GM12878 (cell line): Measurements from ENCODE around the gene SLC9A7. TPM values are rescaled to one million over a fixed set of nuclear protein-coding genes. Genes with fewer than 3 reads are reported as not detected.

ENCODE experiments used
- ATAC-seq: fragments of 200-7000 bp; cut with Tn5 transposase; 3 replicates; pipeline ENCODE4 v1.9.1; 2020; ENCODE audit warnings: mild to moderate bottlenecking, moderate library complexity
- BruUV-seq: library from RNA; stranded (reverse); fragments of 400-500 nt; replicated peaks from 2 replicates; lab custom pipeline; 2021; lab: Mats Ljungman, UMichigan
- CTCF ChIA-PET: fragments of 300-600 bp; sonication (Branson Sonifier 250); formaldehyde crosslinking; extraction: SDS; loops from one replicate; lab custom pipeline; 2021; ENCODE audit warnings: inconsistent platforms; lab: Yijun Ruan, JAX
- POLR2A ChIA-PET: fragments of 350-600 bp; formaldehyde crosslinking; extraction: SDS; loops from one replicate; lab custom pipeline; 2021; ENCODE audit warnings: inconsistent platforms; lab: Charles Lee
- RAD21 ChIA-PET: fragments of 300-600 bp; sonication (Branson Sonifier 250); formaldehyde crosslinking; loops from one replicate; lab custom pipeline; 2023; ENCODE audit warnings: antibody characterized with exemption; ENCODE audit not compliant: unreplicated experiment; lab: Charles Lee
- SMC1A ChIA-PET: fragments of 300-600 bp; sonication (Branson Sonifier 250); formaldehyde crosslinking; loops from one replicate; lab custom pipeline; 2023; ENCODE audit not compliant: unreplicated experiment, uncharacterized antibody; lab: Charles Lee
- DNase-seq: peaks from one replicate; pipeline ENCODE4 v3.0.0-alpha.2; 2011; ENCODE audit warnings: low read depth, low spot score
- FAIRE-seq: peaks from 3 replicates; lab custom pipeline; 2011; peaks lifted over from hg19 to GRCh38; lab: Jason Lieb, UNC
- H2AFZ ChIP-seq: 2 replicates; pipeline ENCODE4 v1.6.0; 2011; ENCODE audit warnings: low read depth, low read length, control low read depth; ENCODE audit not compliant: control insufficient read depth
- H3K27ac ChIP-seq: 2 replicates; pipeline ENCODE4 v1.5.1; 2011; ENCODE audit warnings: control low read depth; ENCODE audit not compliant: control insufficient read depth, insufficient read depth
- H3K27me3 ChIP-seq, 2 experiments: replicated peaks in 1 of 2; 2 replicates each; pipeline versions ENCODE4 v1.6.0 to v1.6.1; 2011; ENCODE audit warnings: low read length in 1 of 2; ENCODE audit not compliant: control insufficient read depth in 2 of 2, insufficient read depth in 2 of 2
- H3K36me3 ChIP-seq, 2 experiments: 2 replicates each; pipeline ENCODE4 v1.5.1; 2011; ENCODE audit warnings: low read length in 1 of 2; ENCODE audit not compliant: control insufficient read depth in 2 of 2, insufficient read depth in 2 of 2
- H3K4me1 ChIP-seq: 2 replicates; pipeline ENCODE4 v1.6.1; 2011; ENCODE audit warnings: mild to moderate bottlenecking, low read length, moderate library complexity, mixed read lengths; ENCODE audit not compliant: control insufficient read depth, insufficient read depth
- H3K4me2 ChIP-seq: 2 replicates; pipeline ENCODE4 v1.6.0; 2011; ENCODE audit warnings: control low read depth; ENCODE audit not compliant: control insufficient read depth, insufficient read depth
- H3K4me3 ChIP-seq: fragments of 200-600 bp; sonication (generic); 2 replicates; pipeline ENCODE4 v1.5.1; 2016
- H3K79me2 ChIP-seq: 2 replicates; pipeline ENCODE4 v1.6.0; 2011; ENCODE audit warnings: low read length; ENCODE audit not compliant: control insufficient read depth, insufficient read depth
- H3K9ac ChIP-seq: 2 replicates; pipeline ENCODE4 v1.8.0; 2011; ENCODE audit warnings: low read length, control low read depth, mixed read lengths; ENCODE audit not compliant: control insufficient read depth, insufficient read depth
- H3K9me3 ChIP-seq: replicated peaks from 3 replicates; pipeline ENCODE4 v1.5.1; 2011; ENCODE audit warnings: mild to moderate bottlenecking, low read length; ENCODE audit not compliant: control insufficient read depth, insufficient read depth
- H4K20me1 ChIP-seq: 2 replicates; pipeline ENCODE4 v1.6.0; 2011; ENCODE audit not compliant: control insufficient read depth, insufficient read depth
- EGR1 ChIP-seq, 2 experiments: IDR thresholded peaks; 1 replicate in 1 of 2; 2 replicates in 1 of 2; pipeline ENCODE4 v1.6.1; 2011 to 2012; ENCODE audit warnings: low read depth in 2 of 2, low read length in 2 of 2, borderline replicate concordance in 1 of 2, mild to moderate bottlenecking in 1 of 2, moderate library complexity in 1 of 2
- FOXM1 ChIP-seq: IDR thresholded peaks from 2 replicates; pipeline ENCODE4 v1.6.1; 2012; ENCODE audit warnings: low read depth, mild to moderate bottlenecking, inconsistent platforms, low read length, moderate library complexity
- IKZF1 ChIP-seq: fragments of 450-650 bp; conservative IDR thresholded peaks from 2 replicates; pipeline ENCODE4 v1.6.1; 2017; ENCODE audit warnings: antibody characterized with exemption, mild to moderate bottlenecking
- JUND ChIP-seq: IDR thresholded peaks from 2 replicates; pipeline ENCODE4 v1.6.1; 2012; ENCODE audit warnings: low read depth, mild to moderate bottlenecking, low read length, improper control_type of control experiment, moderate library complexity
- RFX5 ChIP-seq: IDR thresholded peaks from 2 replicates; pipeline ENCODE4 v1.6.1; 2011; ENCODE audit warnings: low read depth, low read length, improper control_type of control experiment
- RUNX3 ChIP-seq: IDR thresholded peaks from 2 replicates; pipeline ENCODE4 v1.6.1; 2012; ENCODE audit warnings: low read length, inconsistent platforms
- TCF12 ChIP-seq: IDR thresholded peaks from 2 replicates; pipeline ENCODE4 v1.6.1; 2011; ENCODE audit warnings: low read depth, mild to moderate bottlenecking, low read length
- ZZZ3 ChIP-seq: IDR thresholded peaks from 2 replicates; pipeline ENCODE4 v1.6.1; 2011; ENCODE audit warnings: low read depth; ENCODE audit not compliant: control insufficient read depth, insufficient read length
- WGBS: methylation state at CpG from one replicate; pipeline ENCODE4 v1.1.6; 2016; ENCODE audit warnings: low lambda C conversion rate; ENCODE audit not compliant: insufficient replicate concordance, insufficient coverage; ENCODE audit errors: missing lambda C conversion rate; 5-methylcytosine and 5-hydroxymethylcytosine counted together
- in situ Hi-C: fragments of 300-500 bp; cut with MboI; formaldehyde crosslinking; loops from 9 replicates; pipeline ENCODE4 v1.14.3; 2018; ENCODE audit warnings: mixed read lengths
- intact Hi-C: fragments of 100-400 bp; cut with micrococcal nuclease; formaldehyde crosslinking; loops from one replicate; pipeline ENCODE4 v1.14.2; 2022; ENCODE audit not compliant: unreplicated experiment
- polyA plus RNA-seq, 11 experiments: library from polyadenylated mRNA; depleted of rRNA in 4 of 11; unstranded in 6 of 11; stranded (reverse) in 5 of 11; fragments of >200 nt; fragmentation: Nextera tagmentation in 4 of 11; fragmentation: Illumina TruSeq in 1 of 11; extraction: Ambion mirVana in 4 of 11; extraction: Trizol in 1 of 11; gene quantifications; 1 replicate in 1 of 11; 2 replicates in 10 of 11; pipeline versions ENCODE4 v1.2.1 to v1.2.3, GENCODE V29; 2011 to 2016; ENCODE audit warnings: inconsistent platforms in 2 of 11, missing spikeins in 2 of 11, low read depth in 1 of 11
- total RNA-seq, 4 experiments: library from RNA; depleted of rRNA in 3 of 4; stranded (reverse); fragments of >200 nt in 3 of 4; fragmentation: Illumina TruSeq in 1 of 4; extraction: Trizol in 1 of 4; gene quantifications; 2 replicates each; pipeline versions ENCODE4 v1.2.1 to v1.2.3, GENCODE V29; 2013 to 2021
- TF ChIP-seq, protein P1 (sequence below): IDR thresholded peaks from 2 replicates; pipeline ENCODE4 v1.6.1; 2011; ENCODE audit warnings: borderline replicate concordance, low read depth, mild to moderate bottlenecking, moderate library complexity, mixed read lengths, low read length; ENCODE audit not compliant: insufficient read depth; ENCODE audit errors: extremely low read length
- TF ChIP-seq, protein P2 (sequence below): fragments of 450-650 bp; IDR thresholded peaks from 2 replicates; pipeline ENCODE4 v1.6.1; 2016; ENCODE audit warnings: mild to moderate bottlenecking, moderate library complexity, borderline replicate concordance
- TF ChIP-seq, protein P3 (sequence below): IDR thresholded peaks from 2 replicates; pipeline ENCODE4 v1.6.1; 2012; ENCODE audit warnings: improper control_type of control experiment, low read depth, low read length; ENCODE audit not compliant: insufficient replicate concordance

The SLC9A7 gene
- total and polyA plus RNA-seq, 10 of the 15 experiments (the other 5 are each of a cell fraction or from before 2014, with no cell fraction given) = 5.0 to 62.8 (median 30.5) TPM

DNA sequence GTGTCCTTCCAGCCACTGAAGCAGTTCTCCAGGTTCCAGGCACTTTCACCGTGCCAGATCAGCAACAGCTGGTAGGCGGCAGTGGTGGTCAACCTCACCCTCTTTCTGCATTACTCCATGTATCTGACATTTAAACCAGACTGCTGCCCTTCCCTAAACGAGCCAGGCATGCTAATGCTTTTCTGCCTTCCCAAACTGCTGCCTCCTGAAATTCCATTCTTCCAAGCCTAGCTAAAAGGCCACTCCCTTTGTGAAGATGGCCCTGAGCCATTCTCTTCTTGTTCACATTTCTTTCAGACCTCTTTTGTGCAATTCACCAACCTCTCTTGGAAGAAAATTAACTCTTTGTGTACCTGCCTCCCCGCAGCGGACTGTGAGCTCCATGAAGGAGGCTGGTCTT, 111.7 kb downstream of the SLC9A7 start:
- H3K9ac ChIP-seq = no peak overlapping the region
- no peak overlapping the region for H3K4me3 ChIP-seq
- no peak for FAIRE-seq
- H3K36me3 ChIP-seq = peaks cover 2 to 9% of the 10 kb centered on the region in 2 experiments; a peak in 2 of 4 replicates
- H3K4me1 ChIP-seq = no peaks in the 10 kb centered on the region
- no peak for DNase-seq
- no peak for ATAC-seq
- H2AFZ ChIP-seq = no peak overlapping the region
- no peak overlapping the region for H3K4me2 ChIP-seq
- H3K9me3 ChIP-seq = no peaks in the 10 kb centered on the region
- ChIA-PET CTCF (interaction anchor here (0.9 to 4.7 kb wide), 5 partner anchors 17 to 149 kb away, joined by 3 to 26 read pairs (median 4); no protein-coding TSS in a partner anchor), SMC1A (interaction anchor here (0.7 to 3.1 kb wide), 8 partner anchors 10 to 147 kb away, joined by 3 to 14 read pairs (median 5); no protein-coding TSS in a partner anchor), RAD21 (interaction anchor here (0.8 to 2.6 kb wide), 5 partner anchors 10 to 149 kb away, joined by 3 to 12 read pairs (median 4); no protein-coding TSS in a partner anchor), POLR2A (no interaction called here)
- no peaks in the 10 kb centered on the region for H3K27me3 ChIP-seq
- no peaks in the 10 kb centered on the region; the same call in 1 of the 2 replicates for H4K20me1 ChIP-seq
- no TSS peak for BruUV-seq
- in situ Hi-C loops = no loop called here
- no peaks in the 10 kb centered on the region for H3K79me2 ChIP-seq
- 78% methylated on average over 5 of the region's 5 CpGs for WGBS
- no peak overlapping the region for H3K27ac ChIP-seq
- intact Hi-C loops = no loop called here
- TF ChIP-seq, protein P1, sequence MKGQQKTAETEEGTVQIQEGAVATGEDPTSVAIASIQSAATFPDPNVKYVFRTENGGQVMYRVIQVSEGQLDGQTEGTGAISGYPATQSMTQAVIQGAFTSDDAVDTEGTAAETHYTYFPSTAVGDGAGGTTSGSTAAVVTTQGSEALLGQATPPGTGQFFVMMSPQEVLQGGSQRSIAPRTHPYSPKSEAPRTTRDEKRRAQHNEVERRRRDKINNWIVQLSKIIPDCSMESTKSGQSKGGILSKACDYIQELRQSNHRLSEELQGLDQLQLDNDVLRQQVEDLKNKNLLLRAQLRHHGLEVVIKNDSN = no peak
- TF ChIP-seq RFX5 = no peak
- TF ChIP-seq RUNX3 = no peak
- TF ChIP-seq, protein P2, sequence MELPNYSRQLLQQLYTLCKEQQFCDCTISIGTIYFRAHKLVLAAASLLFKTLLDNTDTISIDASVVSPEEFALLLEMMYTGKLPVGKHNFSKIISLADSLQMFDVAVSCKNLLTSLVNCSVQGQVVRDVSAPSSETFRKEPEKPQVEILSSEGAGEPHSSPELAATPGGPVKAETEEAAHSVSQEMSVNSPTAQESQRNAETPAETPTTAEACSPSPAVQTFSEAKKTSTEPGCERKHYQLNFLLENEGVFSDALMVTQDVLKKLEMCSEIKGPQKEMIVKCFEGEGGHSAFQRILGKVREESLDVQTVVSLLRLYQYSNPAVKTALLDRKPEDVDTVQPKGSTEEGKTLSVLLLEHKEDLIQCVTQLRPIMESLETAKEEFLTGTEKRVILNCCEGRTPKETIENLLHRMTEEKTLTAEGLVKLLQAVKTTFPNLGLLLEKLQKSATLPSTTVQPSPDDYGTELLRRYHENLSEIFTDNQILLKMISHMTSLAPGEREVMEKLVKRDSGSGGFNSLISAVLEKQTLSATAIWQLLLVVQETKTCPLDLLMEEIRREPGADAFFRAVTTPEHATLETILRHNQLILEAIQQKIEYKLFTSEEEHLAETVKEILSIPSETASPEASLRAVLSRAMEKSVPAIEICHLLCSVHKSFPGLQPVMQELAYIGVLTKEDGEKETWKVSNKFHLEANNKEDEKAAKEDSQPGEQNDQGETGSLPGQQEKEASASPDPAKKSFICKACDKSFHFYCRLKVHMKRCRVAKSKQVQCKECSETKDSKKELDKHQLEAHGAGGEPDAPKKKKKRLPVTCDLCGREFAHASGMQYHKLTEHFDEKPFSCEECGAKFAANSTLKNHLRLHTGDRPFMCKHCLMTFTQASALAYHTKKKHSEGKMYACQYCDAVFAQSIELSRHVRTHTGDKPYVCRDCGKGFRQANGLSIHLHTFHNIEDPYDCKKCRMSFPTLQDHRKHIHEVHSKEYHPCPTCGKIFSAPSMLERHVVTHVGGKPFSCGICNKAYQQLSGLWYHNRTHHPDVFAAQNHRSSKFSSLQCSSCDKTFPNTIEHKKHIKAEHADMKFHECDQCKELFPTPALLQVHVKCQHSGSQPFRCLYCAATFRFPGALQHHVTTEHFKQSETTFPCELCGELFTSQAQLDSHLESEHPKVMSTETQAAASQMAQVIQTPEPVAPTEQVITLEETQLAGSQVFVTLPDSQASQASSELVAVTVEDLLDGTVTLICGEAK = no peak
- no peak for TF ChIP-seq TCF12
- TF ChIP-seq EGR1 (IDR thresholded peaks at IDR 0.05; ENCODE audit: borderline replicate concordance in 1 of 2, low read depth in 2 of 2, low read length in 2 of 2) = no peak
- TF ChIP-seq ZZZ3 = no peak
- no peak for TF ChIP-seq IKZF1
- no peak for TF ChIP-seq JUND
- TF ChIP-seq, protein P3, sequence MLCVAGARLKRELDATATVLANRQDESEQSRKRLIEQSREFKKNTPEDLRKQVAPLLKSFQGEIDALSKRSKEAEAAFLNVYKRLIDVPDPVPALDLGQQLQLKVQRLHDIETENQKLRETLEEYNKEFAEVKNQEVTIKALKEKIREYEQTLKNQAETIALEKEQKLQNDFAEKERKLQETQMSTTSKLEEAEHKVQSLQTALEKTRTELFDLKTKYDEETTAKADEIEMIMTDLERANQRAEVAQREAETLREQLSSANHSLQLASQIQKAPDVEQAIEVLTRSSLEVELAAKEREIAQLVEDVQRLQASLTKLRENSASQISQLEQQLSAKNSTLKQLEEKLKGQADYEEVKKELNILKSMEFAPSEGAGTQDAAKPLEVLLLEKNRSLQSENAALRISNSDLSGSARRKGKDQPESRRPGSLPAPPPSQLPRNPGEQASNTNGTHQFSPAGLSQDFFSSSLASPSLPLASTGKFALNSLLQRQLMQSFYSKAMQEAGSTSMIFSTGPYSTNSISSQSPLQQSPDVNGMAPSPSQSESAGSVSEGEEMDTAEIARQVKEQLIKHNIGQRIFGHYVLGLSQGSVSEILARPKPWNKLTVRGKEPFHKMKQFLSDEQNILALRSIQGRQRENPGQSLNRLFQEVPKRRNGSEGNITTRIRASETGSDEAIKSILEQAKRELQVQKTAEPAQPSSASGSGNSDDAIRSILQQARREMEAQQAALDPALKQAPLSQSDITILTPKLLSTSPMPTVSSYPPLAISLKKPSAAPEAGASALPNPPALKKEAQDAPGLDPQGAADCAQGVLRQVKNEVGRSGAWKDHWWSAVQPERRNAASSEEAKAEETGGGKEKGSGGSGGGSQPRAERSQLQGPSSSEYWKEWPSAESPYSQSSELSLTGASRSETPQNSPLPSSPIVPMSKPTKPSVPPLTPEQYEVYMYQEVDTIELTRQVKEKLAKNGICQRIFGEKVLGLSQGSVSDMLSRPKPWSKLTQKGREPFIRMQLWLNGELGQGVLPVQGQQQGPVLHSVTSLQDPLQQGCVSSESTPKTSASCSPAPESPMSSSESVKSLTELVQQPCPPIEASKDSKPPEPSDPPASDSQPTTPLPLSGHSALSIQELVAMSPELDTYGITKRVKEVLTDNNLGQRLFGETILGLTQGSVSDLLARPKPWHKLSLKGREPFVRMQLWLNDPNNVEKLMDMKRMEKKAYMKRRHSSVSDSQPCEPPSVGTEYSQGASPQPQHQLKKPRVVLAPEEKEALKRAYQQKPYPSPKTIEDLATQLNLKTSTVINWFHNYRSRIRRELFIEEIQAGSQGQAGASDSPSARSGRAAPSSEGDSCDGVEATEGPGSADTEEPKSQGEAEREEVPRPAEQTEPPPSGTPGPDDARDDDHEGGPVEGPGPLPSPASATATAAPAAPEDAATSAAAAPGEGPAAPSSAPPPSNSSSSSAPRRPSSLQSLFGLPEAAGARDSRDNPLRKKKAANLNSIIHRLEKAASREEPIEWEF = no peak
- TF ChIP-seq FOXM1 = no peak
